DMS53 treated with DMSO at 0.1 percent for 48 hours (cell line): ENCODE results near the gene GNB2.
A peak's percentile ranks its signal among the peaks of the same experiment; 100 is the strongest.
"Not testable (repeated sequence)": the region's sequence is repeated elsewhere in the genome, so short reads cannot be mapped to it uniquely, and the experiment has no call there.

Experiments
- DNase-seq: peaks from one replicate; lab custom pipeline; 2025; ENCODE audit not compliant: unreplicated experiment; lab: John Stamatoyannopoulos, UW

Gene GNB2

DNA sequence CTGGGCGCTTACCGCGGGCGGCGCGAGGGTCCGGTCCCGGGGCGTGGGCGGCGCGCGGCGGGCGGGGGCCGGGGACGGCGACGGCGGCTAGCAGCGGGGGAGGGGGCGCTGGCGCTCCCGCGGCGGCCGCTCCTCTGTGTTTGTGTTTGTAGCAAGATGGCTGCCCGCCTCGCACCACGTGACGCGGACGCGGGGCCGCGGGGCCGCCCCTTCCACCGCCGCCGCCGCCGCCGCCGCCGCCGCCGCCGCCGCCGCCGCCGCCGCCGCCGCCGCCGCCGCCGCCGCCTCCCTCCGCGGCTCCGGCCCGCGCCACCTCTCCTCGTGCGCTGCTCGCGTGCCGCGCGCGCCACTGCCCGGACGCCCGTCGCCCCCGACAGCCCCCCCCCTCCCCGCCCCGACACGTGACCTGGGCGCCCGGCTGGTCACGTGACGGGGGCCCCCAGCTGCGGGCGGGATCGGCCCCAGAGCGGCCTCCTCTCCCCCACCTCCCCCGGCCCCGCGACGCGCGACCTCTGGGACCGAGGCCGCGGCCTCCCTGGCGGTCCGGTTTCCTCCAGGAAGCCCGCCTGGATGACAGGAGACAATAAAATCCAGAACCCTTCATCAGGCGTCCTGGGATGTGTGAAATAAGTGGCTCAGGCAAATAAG, 20.7 kb downstream of the GNB2 start, which contains the start of gene GIGYF1:
Gene GIGYF1, minus strand, starts transcription at position 153 of the 648 bp plus-strand sequence. CDS start 6,012 bp downstream, outside the sequence.
- DNase-seq: peak; percentile 55

DNA sequence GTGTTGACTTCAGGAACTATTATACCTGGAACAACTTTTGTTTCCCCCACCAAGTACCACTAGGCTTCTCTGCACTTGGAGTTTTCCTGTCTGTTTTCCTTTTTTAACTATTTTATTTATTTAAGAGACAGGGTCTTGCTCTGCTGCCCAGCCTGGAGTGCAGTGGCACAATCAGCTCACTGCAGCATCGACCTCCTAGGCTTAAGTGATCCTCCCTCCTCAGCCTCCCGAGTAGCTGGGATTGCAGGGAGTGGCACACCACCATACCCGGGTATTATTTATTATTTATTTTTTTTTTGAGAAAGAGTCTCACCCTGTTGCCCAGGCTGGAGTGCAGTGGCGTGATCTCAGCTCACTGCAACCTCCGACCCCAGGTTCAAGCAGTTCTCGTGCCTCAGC, 22.6 kb downstream of the GNB2 start:
- no peak for DNase-seq

DNA sequence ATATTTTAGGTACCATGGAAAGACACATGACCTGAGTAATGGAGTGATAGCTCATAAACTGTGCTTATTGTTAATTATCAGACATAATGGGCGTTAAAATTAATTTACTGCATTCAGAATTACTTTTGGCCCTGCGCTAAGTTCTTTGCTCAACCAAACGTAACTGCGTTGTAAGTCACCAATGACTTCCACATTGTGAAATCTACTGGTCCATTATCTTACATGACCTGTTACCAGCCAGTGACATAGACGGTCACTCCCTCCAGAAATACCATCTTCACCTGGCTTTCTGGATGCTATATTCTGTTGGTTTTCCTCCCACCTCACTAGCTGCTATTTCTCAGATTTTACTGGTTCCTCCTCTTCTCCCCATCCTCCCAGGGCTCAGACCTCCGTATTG, 25.5 kb downstream of the GNB2 start:
- no peak for DNase-seq

GRCh38 chr7:100701089-100701488, 27.5 kb downstream of the GNB2 start:
- DNase-seq: not testable (repeated sequence)

- peak; percentile 53 for DNase-seq
Observed at GRCh38 chr7:100705320-100705752, 31.8 kb downstream of the GNB2 start.

GRCh38 chr7:100705753-100706671, 32.5 kb downstream of the GNB2 start, which contains the start of gene POP7:
Gene POP7 (plus strand): TSS chr7:100706121. CDS start chr7:100706831, 710 bp downstream.
- DNase-seq: peak; percentile 96

DNA sequence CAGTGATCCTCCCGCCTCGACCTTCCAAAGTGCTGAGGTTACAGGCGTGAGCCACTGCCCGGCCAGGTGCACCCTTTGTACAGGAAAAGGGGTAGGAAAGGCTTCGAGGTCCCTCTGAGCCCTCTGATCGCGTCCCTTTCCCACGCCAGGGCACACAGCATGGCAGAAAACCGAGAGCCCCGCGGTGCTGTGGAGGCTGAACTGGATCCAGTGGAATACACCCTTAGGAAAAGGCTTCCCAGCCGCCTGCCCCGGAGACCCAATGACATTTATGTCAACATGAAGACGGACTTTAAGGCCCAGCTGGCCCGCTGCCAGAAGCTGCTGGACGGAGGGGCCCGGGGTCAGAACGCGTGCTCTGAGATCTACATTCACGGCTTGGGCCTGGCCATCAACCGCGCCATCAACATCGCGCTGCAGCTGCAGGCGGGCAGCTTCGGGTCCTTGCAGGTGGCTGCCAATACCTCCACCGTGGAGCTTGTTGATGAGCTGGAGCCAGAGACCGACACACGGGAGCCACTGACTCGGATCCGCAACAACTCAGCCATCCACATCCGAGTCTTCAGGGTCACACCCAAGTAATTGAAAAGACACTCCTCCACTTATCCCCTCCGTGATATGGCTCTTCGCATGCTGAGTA, 33.3 kb downstream of the GNB2 start:
- no peak for DNase-seq

- DNase-seq: no peak
Observed at GRCh38 chr7:100708395-100708794, 34.9 kb downstream of the GNB2 start.

DNA sequence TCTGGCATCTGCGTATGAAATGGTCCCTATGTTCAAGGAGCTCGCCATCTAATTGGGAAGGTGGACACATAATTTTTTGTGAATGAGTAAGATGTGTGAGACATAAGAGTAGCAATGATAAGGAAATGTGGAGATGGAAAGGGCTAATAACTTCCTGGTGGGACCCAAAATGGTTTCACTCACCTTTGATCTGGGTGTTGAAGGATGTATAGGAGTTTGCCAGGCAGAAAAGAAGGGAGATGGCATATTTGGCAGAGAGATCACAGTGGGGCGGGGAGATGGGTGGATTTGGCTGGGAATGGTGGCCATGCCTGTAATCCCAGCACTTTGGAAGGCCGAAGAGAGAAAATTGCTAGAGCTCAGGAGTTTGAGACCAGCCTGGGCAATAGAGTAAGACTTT, 36.9 kb downstream of the GNB2 start:
- DNase-seq: no peak

- DNase-seq: no peak
Observed at GRCh38 chr7:100711369-100711768, 37.8 kb downstream of the GNB2 start.

- no peak for DNase-seq
Observed at GRCh38 chr7:100714725-100715124, 41.2 kb downstream of the GNB2 start.

DNA sequence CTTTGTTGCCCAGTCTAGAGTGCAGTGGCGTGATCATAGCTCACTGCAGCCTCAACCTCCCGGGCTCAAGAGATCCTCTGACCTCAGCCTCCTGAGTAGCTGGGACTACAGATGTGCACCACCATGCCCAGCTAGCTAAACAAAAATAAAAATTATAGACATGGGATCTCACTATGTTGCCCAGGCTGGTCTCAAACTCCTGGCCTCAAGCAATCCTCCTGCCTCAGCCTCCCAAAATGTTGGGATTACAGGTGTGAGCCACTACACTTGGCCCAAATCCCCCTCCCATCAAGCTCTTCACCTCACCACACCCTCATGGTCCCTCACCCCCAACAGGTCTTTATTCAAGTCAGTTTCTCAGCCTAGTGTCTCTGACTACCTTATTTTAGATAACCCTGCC, 43.5 kb downstream of the GNB2 start:
- not testable (repeated sequence) for DNase-seq

DNA sequence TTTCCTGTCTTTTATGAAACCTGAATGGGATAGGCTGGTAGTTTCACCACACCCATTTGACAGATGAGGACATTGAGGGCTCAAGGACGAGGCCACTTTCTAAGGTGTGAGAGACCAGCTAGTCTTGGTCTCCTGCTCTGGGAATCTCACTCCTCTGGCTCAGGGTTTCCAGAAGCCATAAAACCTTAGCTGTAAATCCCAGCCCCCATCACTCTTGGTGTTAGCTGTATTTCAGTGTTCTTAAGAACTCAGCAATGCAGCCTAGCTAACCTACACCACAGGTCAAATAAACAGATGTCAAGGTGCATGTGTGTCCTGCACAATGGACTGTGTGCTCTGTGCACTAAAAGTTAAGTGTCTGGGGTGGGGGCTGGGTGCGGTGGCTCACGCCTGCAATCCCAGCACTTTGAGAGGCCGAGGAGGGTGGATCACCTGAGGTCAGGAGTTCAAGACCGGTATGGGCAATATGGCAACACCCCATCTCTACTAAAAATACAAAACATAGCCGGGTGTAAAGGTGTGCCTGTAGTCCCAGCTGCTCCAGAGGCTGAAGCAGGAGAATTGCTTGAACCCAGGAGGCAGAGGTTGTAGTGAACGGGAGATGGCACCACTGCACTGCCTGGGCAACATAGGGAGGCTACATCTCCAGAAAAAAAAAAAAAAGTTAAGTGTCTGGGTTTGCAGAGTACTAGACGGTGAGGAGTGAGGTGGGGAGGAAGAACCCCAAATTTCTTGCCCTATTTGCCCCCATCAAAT, 46.2 kb downstream of the GNB2 start:
- DNase-seq: no peak

DNA sequence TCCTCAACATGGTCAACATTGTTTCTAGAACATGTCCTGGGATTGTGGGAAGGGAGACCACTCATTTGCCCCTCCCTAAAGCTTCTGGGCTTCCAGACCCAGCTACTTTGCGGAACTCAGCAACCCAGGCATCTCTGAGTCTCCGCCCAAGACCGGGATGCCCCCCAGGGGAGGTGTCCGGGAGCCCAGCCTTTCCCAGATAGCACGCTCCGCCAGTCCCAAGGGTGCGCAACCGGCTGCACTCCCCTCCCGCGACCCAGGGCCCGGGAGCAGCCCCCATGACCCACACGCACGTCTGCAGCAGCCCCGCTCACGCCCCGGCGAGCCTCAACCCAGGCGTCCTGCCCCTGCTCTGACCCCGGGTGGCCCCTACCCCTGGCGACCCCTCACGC, 46.7 kb downstream of the GNB2 start, which contains the start of gene EPO:
Gene EPO, plus strand, starts transcription at position 190 of the 392 bp plus-strand sequence. CDS start 513 bp downstream, outside the sequence.
- no peak for DNase-seq

- DNase-seq: no peak
Observed at GRCh38 chr7:100720671-100721504, 47.3 kb downstream of the GNB2 start.

- DNase-seq: no peak
Observed at GRCh38 chr7:100721505-100721812, 47.9 kb downstream of the GNB2 start.

GRCh38 chr7:100722480-100723212, 49.1 kb downstream of the GNB2 start:
- DNase-seq: no peak

DNA sequence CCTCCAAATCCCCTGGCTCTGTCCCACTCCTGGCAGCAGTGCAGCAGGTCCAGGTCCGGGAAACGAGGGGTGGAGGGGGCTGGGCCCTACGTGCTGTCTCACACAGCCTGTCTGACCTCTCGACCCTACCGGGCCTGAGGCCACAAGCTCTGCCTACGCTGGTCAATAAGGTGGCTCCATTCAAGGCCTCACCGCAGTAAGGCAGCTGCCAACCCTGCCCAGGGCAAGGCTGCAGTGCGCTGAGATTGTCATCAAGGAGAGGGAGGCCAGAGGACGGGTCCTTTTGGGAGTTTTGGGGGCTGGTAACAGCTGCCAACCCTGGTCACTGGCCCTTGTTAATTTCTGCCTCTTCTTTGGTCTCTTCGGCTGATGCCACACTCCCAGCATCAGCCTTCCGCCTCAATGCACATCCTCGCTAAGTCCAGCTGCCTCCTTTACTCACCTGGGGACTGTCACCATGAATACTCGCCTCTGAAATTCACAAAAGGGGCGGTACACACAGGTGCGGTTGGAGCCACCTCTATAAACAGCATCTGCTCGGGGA, 50.3 kb downstream of the GNB2 start:
- DNase-seq: no peak

- DNase-seq: not testable (repeated sequence)
Observed at GRCh38 chr7:100724364-100724763, 50.8 kb downstream of the GNB2 start.
